CD4-positive, alpha-beta T cell treated with Interleukin-17A for 1 hour (primary cell): ENCODE measurements around the gene SLC44A4.
"Not testable (repeated sequence)": the region's sequence is repeated elsewhere in the genome, so short reads cannot be mapped to it uniquely, and the experiment has no call there.

Experiments
- DNase-seq: peaks from one replicate; pipeline ENCODE4 v3.0.0-alpha.2; 2020

The SLC44A4 gene

DNA sequence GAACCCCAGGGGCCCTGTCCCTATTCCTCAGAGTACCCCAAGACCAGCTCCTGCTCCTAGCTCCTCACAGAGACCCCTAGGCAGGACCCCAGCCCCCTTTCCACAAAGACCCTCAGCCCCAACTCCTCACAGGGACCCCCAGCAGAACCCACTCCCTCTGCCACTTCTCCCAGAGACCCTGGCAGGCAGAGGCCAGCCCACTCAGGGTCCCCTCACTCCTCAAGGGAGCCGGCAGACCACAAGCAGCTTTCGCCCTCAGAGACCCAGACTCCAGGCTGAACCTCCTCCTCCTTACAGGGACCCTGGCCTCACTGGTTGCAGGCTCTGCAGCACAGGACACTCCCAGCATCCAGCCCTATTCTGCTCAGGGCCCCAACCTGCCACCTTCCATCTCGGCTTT is 575 bp downstream of the SLC44A4 start:
- DNase-seq, result no peak

DNA sequence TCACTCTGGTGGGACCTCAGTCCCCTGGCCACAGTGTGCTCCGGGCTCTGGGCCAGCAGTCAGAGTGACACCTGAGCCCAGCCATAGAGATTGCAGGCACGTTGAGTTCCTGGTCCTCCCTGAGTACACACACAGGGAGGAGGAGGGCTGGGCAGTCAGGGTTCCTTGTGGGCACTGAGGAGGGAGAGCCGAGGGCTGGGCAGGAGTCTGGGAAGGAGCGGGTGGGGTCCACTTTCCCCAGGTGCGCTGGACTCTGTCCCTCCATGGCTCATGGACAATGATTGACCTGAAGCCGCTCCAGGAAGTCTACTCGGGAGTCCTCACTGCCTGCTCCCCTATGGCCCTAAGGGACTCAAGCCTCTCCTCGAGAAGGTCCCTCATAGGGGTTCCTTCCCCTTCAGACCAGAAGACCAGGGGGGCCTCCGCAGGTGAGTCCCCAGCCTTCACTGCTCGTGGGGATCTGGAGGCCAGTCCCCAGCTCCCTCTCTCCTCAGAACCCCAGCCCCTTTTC is 1.1 kb downstream of the SLC44A4 start:
- DNase-seq, result no peak

DNA sequence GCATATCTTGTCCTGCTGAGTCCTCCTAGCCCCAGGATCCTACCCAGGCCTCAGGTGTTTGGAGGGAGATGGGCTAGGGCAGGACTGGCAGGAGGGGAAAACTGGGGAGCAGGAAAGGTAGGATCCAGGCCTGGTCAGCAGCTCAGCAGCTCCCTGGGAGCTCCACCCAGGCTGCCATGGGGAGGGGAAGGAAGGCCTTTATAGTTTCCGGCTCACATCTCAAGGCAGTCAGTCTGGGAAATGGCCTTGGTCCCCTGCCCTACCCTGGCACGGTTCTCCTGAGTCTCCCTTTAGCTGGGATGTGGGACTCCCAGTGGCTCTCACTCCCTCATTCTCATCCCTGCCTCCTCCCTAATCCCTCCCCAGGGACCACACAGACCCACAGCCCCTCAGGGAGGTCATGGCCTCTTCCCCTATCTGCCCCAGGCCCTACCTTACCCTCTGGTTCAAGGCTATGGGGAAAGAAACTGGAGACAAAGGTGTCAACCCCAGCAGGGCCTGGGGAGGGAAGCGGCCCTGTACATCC is 1.6 kb downstream of the SLC44A4 start:
- DNase-seq, result no peak

DNA sequence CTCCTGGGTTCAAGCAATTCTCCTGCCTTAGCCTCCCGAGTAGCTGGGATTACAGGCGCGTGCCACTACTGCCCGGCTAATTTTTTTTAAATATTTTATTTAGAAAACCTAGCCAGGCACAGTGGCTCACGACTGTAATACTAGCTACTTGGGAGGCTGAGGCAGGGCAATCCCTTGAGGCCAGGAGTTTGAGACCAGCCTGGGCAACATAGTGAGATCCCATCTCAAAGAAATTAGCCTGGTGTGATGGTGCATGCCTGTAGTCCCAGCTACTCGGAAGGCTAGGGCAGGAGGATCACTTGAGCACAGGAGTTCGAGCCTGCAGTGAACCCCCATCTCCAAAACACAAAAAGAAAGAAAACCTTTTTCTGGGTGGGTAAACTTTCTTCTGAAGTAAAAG is 2.4 kb downstream of the SLC44A4 start:
- no peak for DNase-seq

DNA sequence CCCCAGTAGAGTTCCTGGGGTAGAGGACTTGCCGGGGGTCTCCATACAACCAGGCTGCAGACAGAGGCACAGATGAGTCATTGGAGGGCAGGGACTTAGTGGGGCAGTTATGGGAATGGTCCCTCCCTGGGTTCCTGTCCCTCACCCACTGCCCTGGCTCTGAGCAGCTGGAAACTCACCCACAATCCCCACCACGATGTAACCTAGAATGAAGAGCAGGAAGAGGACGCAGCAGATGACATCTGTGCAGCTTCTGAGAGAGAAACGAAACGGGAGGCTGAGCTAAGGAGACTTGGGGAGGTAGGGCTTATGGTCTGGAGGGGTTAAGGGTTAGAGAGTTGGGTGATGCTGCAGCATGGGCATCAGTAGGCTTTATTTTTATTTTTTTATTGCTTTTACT is 2.9 kb downstream of the SLC44A4 start:
- no peak for DNase-seq

DNA sequence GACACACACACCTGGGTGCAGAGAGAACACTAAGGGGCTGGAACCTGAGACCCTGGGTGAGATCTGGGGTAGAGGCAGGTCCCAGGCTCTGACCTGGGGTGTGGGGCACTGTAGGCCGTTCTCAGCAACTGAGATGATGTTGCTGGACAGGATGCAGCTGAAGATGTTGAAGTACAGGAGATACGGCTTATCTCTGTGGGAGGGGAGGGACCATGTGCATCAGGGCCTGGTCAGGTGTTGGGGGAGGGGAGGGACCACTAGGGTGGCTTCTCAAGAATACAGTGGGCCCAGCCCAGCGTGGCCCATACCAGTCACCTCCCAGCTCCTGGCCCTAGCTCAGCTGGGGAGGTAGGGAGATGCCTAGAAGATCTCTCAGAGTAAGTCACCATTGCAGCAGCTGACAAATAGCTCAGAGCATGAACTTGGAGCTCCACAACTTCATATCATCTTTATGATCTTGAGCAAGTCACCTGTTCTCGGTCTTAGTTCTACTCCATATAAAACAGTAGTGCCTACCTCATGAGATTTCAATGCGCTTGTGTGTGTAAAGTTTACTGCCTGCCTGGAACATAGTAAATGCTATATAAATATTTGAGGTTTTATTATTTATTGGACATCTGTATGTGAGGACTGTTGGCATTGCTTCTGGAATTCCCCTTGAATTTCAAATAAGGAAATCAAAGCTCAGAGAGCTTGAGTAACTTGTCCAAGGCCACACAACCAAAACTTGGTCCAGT is 3.8 kb downstream of the SLC44A4 start:
- DNase-seq, result no peak

DNA sequence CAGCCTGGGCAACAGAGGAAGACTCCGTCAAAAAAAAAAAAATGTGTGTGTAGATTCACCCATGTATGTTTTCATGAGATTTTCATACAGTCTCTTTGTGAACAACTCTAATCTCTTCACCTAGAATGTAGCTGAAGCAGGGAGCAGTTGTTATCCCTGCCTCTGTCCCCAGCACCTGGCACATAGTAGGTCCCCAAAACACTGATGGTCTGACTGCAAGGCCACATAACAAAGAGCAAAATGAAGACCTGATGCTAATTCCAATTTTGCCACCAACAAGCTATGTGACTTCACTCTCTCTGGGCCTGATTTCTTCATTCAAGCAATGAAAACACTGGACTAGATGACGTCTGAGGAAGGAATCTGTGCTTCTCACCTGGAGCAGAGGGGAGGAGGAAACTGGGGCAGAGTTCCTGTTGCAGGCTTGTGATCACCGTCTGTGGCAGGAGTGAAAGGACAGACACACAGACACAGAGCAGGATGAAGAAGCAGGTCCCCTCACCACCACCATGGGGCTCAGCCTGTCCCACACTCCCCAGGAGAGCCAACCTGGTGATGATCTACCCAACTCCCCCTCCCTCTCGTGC is 4.6 kb downstream of the SLC44A4 start:
- no peak for DNase-seq

DNA sequence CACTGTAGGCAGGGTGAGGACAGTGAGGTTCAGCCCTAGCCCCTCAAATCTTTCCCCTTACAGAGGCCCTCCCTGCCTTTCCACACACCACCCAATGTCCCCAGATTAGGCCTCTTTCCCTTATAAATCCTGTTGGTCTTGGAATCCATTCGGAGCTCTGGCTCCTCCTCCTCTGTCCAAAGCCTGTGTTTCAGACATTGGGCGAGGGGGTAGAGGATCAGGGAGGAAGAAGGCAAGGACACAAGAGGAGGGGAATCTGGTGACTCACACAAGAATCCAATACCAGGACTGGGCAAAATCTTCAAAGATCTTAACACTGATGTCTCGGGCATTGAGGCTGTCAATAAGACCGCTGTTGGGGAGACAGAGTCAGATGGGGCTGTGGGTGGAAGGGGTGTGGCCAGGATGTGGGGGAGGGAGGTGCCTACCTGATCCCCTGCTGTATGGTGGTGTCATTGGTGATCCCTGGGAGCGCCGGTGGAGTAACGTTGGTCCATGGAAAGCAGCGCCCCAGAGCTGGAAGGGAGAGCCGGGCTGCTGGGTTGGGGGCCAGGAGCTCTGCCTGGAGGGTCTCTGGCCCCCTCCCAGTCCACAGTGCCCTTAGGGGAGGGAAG is 7.6 kb downstream of the SLC44A4 start:
- no peak for DNase-seq

DNA sequence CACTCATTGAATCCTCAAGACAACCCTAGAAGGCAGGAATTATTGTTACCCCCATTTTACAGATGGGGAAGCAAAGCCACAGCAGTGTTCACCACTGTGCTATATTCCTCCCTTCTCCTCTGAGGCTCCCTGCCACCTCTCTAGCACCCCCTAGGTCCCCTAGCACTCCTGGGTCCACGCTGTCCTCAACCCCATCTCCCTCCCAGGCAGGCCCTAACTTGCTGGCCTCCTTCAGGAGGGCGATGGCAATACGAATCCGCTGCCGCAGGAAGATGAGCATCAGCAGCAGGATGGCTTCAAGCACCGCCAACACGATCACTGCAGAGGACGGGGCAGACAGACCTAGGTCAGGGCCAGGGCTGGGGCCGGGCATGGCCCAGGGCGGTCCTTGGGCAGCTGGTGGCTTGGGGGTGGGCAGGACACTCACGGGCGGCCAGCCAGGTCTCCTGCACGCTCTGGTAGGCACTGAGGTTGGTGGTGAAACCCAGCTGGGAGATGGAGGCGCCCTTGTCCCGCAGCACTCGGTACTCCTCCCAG is 8.3 kb downstream of the SLC44A4 start:
- DNase-seq, result no peak

DNA sequence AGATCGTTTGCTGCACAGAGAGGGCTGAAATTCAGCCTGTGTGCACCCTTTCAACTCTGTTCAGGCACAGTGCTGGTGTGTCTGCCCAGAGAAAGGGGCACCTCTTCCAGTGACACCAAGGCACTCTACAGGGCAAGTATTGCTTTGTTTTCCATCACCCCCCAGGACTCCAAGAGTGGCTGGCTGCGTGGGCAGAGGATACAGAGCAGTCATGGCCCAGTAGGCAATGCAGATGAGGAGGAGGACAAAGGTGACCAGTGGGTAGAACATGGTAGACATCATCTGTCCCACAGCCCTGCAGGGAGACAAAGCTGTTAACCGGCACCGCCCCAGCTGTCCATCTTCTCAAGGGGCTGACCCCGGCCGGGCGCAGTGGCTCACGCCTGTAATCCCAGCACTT is 9.5 kb downstream of the SLC44A4 start:
- no peak for DNase-seq

DNA sequence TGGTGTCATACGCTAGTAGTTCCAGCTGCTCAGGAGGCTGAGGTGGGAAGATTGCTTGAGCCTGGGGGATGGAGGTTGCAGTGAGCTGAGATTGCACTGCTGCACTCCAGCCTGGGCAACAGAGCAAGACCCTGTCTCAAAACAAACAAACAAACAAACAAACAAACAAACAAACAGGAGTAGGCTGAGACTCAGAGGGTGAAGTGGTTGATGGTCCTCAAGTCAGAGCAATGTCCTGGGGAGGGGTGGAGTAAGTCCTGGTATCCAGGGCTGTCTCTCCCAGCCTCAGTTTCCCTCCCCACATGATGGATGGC is 10.2 kb downstream of the SLC44A4 start:
- DNase-seq, result not testable (repeated sequence)

DNA sequence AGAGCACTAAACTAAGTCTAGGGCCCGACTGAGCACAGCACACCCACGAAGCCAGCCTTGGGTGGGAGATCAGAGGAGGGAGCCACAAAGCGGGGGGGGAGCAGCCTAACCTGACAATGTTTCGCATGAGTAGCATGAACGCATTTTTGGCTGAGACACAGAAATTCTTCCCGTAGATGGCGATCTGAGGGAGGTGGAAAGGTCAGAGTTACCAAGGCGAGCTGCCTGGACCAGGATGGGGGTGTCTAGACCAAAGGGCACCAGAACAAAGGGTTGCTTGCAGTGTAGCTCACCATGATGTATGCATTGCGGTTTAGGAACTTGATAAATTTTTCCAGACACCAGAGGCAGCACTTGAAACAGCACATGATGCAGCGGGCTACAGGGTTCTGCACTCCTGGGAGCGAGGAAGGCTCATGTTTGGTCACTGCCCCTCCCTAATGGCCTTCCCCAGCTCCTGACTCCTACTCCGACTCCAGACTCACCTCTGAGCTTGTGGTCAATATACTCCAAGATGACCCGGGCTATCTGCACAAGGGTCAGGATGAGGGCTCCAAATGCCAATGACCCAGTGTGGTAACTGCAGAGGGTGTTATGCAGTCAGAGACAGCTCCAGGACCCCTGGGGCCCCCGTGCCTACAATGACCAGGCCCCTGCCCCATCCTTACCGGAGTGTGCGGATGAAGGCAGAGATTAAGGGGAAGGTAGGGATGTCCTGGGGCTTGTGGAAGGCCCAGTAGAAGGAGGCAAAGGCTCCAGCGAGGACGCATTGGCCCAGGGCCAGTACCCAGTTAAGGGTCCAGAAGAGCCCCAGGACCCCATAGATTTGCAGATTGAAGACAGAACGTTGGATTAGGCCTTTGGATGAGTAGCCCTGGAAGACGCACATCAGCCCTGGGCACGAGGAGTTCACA is 13.3 kb downstream of the SLC44A4 start:
- DNase-seq, result no peak

DNA sequence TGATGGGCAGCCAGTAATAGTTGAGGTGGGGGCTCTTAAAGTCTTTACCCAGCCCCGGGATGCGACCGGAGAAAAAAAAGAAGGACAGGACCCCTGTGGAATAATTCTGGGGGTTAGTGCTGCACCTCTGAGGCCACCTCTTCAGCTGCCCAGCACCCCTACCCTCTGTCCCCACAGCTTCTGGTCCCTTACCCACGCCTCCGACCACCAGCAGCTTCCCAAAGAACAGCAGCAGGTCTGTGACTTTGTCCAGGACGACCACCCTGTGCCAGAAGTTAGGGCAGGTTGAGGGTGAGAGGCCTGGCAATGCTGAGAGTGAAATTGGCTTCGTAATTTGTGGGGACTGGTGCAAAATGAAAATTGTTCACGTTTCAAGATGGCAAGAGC is 14.0 kb downstream of the SLC44A4 start:
- no peak for DNase-seq

DNA sequence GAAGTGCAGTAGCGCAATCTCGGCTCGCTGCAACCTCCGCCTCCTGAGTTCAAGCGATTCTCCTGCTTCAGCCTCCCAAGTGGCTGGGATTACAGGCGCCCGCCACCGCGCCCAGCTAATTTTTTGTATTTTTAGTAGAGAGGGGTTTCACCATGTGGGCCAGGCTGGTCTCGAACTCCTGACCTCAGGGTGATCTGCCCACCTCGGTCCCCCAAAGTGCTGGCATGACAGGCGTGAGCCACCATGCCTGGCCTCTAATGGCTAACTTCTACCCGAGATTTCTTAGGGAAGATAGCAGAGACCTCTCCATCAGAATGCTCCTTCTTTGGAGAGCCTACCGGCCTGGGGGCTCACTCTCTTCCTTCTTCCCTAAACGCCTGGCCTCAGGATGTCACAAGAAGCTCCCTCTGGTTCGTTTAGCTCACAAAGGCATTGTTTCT is 14.7 kb downstream of the SLC44A4 start:
- DNase-seq, result not testable (repeated sequence)

DNA sequence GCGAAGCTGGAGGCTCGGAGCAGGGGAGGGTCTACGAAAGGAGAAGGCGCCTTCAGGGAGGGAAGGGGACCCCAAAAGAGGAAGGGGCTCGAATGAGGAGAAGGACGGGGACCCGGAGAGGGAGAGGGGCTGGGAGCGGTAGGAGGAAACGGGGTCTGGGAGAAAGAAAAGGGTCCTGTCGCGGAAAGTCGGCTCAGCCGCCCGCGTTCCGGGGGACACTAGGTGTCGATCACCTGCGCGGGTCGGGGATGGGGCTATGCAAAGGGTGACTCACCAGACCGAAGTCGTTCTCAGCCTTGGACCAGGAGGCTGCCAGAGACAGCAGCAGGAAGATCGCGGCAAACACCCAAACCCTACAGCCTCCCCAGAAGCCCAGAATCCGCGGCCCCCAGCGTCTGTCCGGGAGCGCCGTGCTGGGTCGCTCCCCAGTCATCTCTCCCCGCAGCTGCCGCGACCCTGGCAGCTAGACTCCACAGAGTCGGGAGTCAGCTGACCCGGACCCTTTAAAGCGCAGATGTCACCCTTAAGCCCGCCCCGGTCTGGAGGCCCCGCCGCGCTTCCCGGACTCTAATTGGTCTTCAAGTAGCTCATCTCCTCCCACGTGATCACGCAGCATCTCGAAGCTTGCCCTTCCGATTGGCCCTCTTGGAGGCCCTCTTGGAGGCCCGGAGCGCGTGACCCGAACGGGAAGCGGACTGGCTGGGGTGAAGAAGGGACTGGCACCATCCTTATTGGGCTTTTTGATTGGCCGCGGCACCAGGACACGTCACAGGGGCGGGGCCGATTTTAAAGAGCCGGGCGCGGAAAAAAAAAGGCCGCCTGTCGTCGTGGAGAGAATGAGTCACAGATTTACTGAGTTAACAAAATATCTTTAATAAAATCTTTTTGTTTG is 16.2 kb downstream of the SLC44A4 start, which contains the start of gene NEU1:
NEU1 (minus strand) TSS at position 478 of the 892 bp plus-strand sequence; CDS start at position 433, 45 bp downstream.
- peak; percentile 100 for DNase-seq

DNA sequence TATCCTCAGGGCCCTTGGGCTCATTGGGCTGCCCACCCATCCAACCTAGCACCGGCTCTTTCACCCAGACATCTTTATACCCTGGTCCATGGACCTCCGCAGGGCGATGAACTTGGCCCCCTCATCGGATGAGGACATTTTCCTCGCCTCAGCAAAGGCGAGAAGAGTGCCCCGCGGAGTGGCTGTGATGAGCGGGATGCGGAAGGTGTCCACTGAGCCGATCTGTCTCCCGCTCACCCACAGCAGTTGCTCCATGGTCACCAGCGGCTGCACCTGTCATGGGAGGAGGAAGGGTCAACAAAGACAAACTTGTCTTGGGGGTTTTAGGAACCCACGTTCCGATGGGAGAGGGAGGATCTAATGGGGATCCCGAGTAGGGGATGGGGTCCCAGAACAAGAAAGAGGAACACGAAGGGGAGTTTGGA is 16.9 kb downstream of the SLC44A4 start:
- DNase-seq, result no peak

DNA sequence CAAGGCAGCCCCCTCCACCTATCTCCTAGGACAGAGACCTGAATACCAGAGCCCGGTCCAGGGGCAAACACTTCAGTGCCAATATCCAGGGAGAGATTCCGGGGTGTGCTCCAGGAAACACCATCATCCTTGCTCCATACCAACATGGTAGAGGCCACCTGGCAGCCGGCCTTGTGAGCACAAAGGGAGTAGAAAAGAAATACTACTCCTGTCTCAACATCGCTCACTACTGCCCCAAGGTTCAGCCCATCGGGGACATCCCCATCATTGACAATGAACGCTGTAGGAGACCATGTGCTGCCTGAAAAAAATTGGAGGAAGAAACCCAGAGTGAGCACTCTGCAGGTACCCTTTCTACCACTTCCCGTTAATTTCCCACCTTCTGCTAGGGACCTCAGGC is 17.6 kb downstream of the SLC44A4 start:
- DNase-seq, result no peak

DNA sequence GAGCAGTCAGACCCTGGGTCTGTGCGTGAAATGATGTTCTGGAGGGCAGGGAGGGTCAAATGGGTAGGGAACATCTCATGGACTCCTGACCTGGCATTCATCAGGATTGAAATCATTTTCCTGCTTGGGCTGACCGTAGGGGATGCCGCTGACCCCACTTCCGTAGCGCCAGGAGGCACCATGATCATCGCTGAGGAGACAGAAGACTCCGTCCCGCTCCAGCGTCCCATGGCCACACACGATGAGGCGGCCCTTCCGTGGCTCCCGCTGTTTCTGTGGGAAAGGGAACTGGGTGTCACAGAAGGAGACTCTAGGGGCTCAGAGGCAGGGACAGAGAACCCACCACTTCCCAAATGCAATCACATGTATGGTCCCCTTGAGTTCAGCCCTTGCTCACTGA is 18.4 kb downstream of the SLC44A4 start:
- no peak for DNase-seq

DNA sequence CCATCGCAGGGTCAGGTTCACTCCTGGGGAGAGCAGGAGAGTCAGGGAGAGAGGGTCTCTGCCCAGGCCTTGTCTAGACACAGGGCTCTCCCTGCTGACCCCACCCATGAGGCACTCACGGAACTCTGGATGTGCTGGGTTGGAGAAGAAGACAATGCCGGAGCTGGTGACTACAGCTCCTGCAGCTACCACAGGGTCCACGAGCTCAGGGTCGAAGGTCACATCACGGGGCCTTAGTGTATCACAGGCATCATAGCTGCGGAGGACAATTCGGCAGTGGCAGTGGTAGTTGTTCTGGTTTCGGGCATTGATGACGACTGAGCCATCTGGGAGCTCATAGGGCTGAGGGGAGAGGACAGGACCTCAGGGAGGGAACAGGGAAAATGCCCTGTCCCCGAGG is 18.9 kb downstream of the SLC44A4 start:
- DNase-seq, result no peak

DNA sequence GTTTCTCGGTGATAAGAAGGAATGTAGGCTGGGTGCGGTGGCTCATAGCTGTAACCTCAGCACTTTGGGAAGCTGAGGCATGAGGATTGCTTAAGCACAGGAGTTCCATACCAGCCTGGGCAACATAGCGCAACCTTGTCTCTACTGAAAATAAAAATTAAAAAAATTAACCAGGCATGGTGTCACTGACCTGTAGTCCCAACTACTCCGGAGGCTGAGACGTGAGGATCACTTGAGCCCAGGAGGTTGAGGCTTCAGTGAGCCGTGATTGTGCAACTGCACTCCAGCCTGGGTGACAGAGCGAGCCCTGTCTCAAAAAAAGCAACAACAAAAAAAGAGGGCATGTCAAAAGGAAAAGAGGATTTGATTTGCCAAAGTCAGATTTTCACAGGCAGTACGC is 20.1 kb downstream of the SLC44A4 start:
- no peak for DNase-seq

DNA sequence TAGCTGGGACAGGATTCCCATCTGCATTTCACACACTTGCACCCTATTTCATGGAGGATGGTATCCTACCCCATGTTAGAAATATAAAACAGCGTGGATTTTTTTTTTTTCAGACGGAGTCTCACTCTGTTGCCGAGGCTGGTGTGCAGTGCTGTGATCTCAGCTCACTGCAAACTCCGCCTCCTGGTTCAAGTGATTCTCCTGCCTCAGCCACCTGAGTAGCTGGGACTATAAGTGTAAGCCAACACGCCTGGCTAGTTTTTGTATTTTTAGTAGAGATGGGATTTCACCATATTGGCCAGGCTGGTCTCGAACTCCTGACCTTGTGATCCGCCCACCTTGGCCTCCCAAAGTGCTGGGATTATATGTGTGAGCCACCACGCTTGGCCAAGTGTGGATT is 21.0 kb downstream of the SLC44A4 start:
- not testable (repeated sequence) for DNase-seq
